22Rv1 (cell line): ENCODE measurements around the gene KRT86.

Source experiments
- CTCF ChIP-seq: fragments of 450-650 bp; IDR thresholded peaks from 2 replicates; pipeline ENCODE4 v1.5.1; 2017; ENCODE audit warnings: mild to moderate bottlenecking
- ZFX ChIP-seq: fragments of 450-650 bp; IDR thresholded peaks from 2 replicates; pipeline ENCODE4 v1.6.1; 2017; ENCODE audit warnings: antibody characterized with exemption, borderline replicate concordance

GRCh38 chr12:52294803-52295202 lies 20.4 kb downstream of the KRT86 start:
- no peak for TF ChIP-seq CTCF
- no peak for TF ChIP-seq ZFX
